HG03025 (cell line): ENCODE data around the gene PNLIP.

ENCODE experiments used
- ATAC-seq: cut with Tn5 transposase; IDR thresholded peaks from one replicate; pipeline ENCODE4 v1.9.1; 2021; ENCODE audit warnings: mild to moderate bottlenecking, moderate library complexity; ENCODE audit not compliant: unreplicated experiment, low FRiP score

Gene PNLIP

DNA sequence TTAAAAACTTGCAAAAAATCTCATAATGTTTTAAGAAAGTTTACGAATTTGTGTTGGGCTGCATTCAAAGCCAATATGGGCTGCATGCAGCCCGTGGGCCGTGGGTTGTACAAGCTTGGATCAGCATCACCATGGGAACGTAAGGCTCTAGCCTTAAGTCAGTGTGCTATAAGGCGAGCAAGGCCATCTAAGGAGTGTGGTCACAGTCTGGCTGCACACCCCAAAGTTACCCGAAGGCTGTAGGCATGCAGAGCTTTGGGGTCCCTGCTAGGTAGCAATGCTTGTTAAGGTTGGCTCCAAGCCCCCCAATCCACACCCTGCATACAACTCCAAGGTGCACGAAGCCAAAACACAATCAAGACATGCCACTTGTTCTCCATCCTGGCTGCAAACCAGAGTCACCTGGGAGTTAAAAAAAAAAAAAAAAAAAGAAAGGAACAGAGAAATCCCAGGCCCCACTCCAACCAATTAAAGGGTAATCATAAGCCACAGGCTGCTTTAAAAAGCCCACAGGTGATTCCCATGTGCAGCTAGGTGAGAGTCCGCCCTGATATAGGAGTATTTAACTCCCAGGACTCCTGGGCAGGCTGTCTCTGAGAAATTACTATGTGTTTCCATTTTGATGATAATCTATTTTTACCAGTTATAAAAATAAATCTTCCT lies 66.5 kb downstream of the PNLIP start:
- ATAC-seq = no peak

GRCh38 chr10:116613471-116613870 lies 67.7 kb downstream of the PNLIP start:
- ATAC-seq = no peak

- no peak for ATAC-seq
Measured at GRCh38 chr10:116614796-116615195, 69.1 kb downstream of the PNLIP start.

DNA sequence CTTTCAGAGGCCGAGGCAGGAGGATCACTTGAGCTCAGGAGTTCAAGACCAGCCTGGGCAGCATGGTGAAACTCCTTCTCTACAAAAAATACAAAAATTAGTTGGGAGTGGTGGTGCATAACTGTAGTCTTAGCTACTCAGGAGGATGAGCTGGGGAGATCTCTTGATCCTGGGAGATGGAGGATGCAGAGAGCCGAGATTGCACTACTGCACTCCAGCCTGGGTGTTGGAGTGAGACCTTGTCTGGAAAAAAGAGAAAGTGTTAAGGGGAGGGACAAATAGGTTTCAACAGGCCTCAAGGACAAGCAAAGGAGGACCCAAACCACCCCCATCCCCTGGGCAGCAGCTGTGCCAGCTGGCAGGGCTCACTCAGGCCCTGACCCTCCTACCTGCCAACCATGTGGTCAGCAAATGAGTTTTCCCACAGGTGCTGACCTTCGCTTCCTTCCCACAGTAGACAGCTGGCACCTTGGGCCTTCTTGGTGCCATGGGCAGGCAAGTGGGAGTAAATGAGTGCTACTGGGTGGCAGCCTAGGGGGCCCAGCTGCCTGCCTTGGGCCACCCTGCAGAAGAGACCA lies 69.6 kb downstream of the PNLIP start:
- no peak for ATAC-seq
